Astrocyte (in vitro differentiated cells and primary cell): ENCODE measurements around the gene NEK10. TPM values are rescaled to one million over a fixed set of nuclear protein-coding genes. Genes with fewer than 3 reads are reported as not detected.

Experiments
- DNase-seq: peaks from one replicate; pipeline ENCODE4 v3.0.0-alpha.2; 2010; ENCODE audit warnings: low read depth
- FAIRE-seq: peaks from 2 replicates; lab custom pipeline; 2011; peaks lifted over from hg19 to GRCh38; lab: Jason Lieb, UNC
- H2AFZ ChIP-seq: 2 replicates; pipeline ENCODE4 v1.6.0; 2012; ENCODE audit warnings: low read depth, low read length, inconsistent platforms
- H3K27ac ChIP-seq: 2 replicates; pipeline ENCODE4 v1.5.1; 2011; ENCODE audit warnings: low read depth, low read length, inconsistent platforms
- H3K27me3 ChIP-seq: 2 replicates; pipeline ENCODE4 v1.6.0; 2011; ENCODE audit warnings: low read length, inconsistent platforms; ENCODE audit not compliant: insufficient read depth
- H3K36me3 ChIP-seq: 2 replicates; pipeline ENCODE4 v1.5.1; 2011; ENCODE audit warnings: low read length, inconsistent platforms; ENCODE audit not compliant: insufficient read depth
- H3K4me1 ChIP-seq: 2 replicates; pipeline ENCODE4 v1.5.1; 2011; ENCODE audit warnings: low read length, inconsistent platforms; ENCODE audit not compliant: insufficient read depth
- H3K4me2 ChIP-seq: 2 replicates; pipeline ENCODE4 v1.6.0; 2012; ENCODE audit warnings: low read length, inconsistent platforms
- H3K4me3 ChIP-seq: 2 replicates; pipeline ENCODE4 v1.5.1; 2011; ENCODE audit warnings: low read depth, mild to moderate bottlenecking, low read length, inconsistent platforms; ENCODE audit not compliant: insufficient read depth
- H3K79me2 ChIP-seq: 2 replicates; pipeline ENCODE4 v1.6.0; 2012; ENCODE audit warnings: mild to moderate bottlenecking, low read length, inconsistent platforms; ENCODE audit not compliant: insufficient read depth
- H3K9ac ChIP-seq: 2 replicates; pipeline ENCODE4 v1.6.0; 2012; ENCODE audit warnings: mild to moderate bottlenecking, low read length, inconsistent platforms
- H3K9me3 ChIP-seq: 2 replicates; pipeline ENCODE4 v1.5.1; 2012; ENCODE audit warnings: low read depth, mild to moderate bottlenecking, low read length, inconsistent platforms; ENCODE audit not compliant: insufficient read depth
- H4K20me1 ChIP-seq: 2 replicates; pipeline ENCODE4 v1.6.0; 2012; ENCODE audit warnings: low read length, inconsistent platforms; ENCODE audit not compliant: insufficient read depth
- H3K27ac Mint-ChIP-seq: one replicate; pipeline ENCODE4 v1.8.0; 2021; ENCODE audit warnings: mild to moderate bottlenecking, mixed read lengths; ENCODE audit not compliant: unreplicated experiment
- H3K27me3 Mint-ChIP-seq: one replicate; pipeline ENCODE4 v1.8.0; 2021; ENCODE audit warnings: low read depth, mixed read lengths; ENCODE audit not compliant: unreplicated experiment
- H3K36me3 Mint-ChIP-seq: one replicate; pipeline ENCODE4 v1.8.0; 2021; ENCODE audit warnings: low read depth, mixed read lengths; ENCODE audit not compliant: unreplicated experiment
- H3K4me1 Mint-ChIP-seq: one replicate; pipeline ENCODE4 v1.8.0; 2021; ENCODE audit warnings: low read depth, mixed read lengths; ENCODE audit not compliant: unreplicated experiment
- H3K4me3 Mint-ChIP-seq: one replicate; pipeline ENCODE4 v1.8.0; 2021; ENCODE audit warnings: mild to moderate bottlenecking, moderate library complexity, mixed read lengths; ENCODE audit not compliant: unreplicated experiment
- H3K9me3 Mint-ChIP-seq: one replicate; pipeline ENCODE4 v1.8.0; 2021; ENCODE audit warnings: mild to moderate bottlenecking, mixed read lengths; ENCODE audit not compliant: unreplicated experiment
- CTCF ChIP-seq: IDR thresholded peaks from 2 replicates; pipeline ENCODE4 v1.5.1; 2011; ENCODE audit warnings: low read depth, mild to moderate bottlenecking, inconsistent platforms, low read length, moderate library complexity; ENCODE audit not compliant: insufficient read depth
- EZH2 ChIP-seq: IDR thresholded peaks from 2 replicates; pipeline ENCODE4 v1.6.1; 2012; ENCODE audit warnings: mild to moderate bottlenecking, low read length, inconsistent platforms; ENCODE audit not compliant: insufficient read depth
- total RNA-seq: library from RNA; stranded (reverse); gene quantifications from 2 replicates; pipeline ENCODE4 v1.2.1, GENCODE V29; 2021

Gene NEK10
- total RNA-seq, 1 donor from 2014 or later, result 3.2 TPM

DNA sequence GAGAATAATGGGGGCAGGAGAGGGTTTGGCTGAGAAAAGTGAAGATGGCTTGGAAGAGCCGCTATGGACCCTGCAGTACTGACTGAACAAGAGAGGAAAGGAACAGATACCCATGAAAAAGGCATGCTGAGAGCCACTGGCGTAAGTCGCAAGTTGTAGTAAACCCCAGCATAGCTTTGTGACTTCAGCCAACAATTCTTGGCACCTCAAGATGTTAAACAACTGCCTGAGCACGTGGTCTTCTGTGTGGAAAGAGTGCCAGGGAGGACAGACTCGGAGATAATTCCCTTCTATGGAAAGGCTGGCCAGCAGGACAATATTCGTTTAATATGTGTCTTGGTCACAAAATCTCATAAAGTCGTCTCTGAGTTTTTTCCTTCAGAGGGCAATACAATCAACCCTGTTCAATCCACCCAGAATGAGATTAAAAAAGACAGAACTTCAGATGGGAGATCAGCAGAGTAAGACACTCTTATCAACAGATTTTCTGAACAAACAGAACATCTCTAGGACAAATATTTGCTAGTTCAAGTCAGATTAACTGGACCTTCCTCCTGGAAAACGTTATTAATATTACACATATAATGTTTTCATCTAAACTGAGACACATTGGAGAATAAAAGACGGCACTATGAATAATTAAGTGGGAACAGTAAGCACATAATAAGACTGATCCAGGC lies 49.2 kb downstream of the NEK10 start:
- FAIRE-seq, result no peak
- peaks cover 8% of the 10 kb centered on the region for H3K4me1 Mint-ChIP-seq

GRCh38 chr3:27319304-27319703 lies 49.9 kb downstream of the NEK10 start:
- Histone ChIP-seq H2AFZ (no peak overlapping the region), H3K9me3 (no peaks in the 10 kb centered on the region), H3K9ac (no peak overlapping the region), H3K4me1 (peaks cover 2% of the 10 kb centered on the region), H3K79me2 (no peaks in the 10 kb centered on the region), H4K20me1 (no peaks in the 10 kb centered on the region), H3K4me3 (no peak overlapping the region), H3K4me2 (no peak overlapping the region), H3K27me3 (no peaks in the 10 kb centered on the region), H3K27ac (no peak overlapping the region), H3K36me3 (peaks cover 2% of the 10 kb centered on the region)
- Mint-ChIP-seq H3K27me3 (no peaks in the 10 kb centered on the region), H3K36me3 (peaks cover 2% of the 10 kb centered on the region), H3K27ac (no peak overlapping the region), H3K4me3 (no peak overlapping the region), H3K4me1 (peaks cover 7% of the 10 kb centered on the region), H3K9me3 (no peaks in the 10 kb centered on the region)
- no peak for FAIRE-seq
- no peak for DNase-seq
- TF ChIP-seq EZH2, result no peak
- no peak for TF ChIP-seq CTCF

More for the DNA sequence above, 49.2 kb downstream of the NEK10 start:
- Mint-ChIP-seq H3K9me3 (no peaks in the 10 kb centered on the region), H3K36me3 (peaks cover 2% of the 10 kb centered on the region), H3K27me3 (no peaks in the 10 kb centered on the region), H3K27ac (no peak overlapping the region), H3K4me3 (no peak overlapping the region)
- Histone ChIP-seq H3K36me3 (peaks cover 2% of the 10 kb centered on the region), H3K4me2 (no peak overlapping the region), H2AFZ (no peak overlapping the region), H3K4me3 (no peak overlapping the region), H3K9me3 (no peaks in the 10 kb centered on the region), H3K4me1 (peaks cover 8% of the 10 kb centered on the region), H3K9ac (no peak overlapping the region), H3K27me3 (no peaks in the 10 kb centered on the region), H3K27ac (no peak overlapping the region), H3K79me2 (no peaks in the 10 kb centered on the region), H4K20me1 (no peaks in the 10 kb centered on the region)
- TF ChIP-seq EZH2, result no peak
- no peak for TF ChIP-seq CTCF
- no peak for DNase-seq

DNA sequence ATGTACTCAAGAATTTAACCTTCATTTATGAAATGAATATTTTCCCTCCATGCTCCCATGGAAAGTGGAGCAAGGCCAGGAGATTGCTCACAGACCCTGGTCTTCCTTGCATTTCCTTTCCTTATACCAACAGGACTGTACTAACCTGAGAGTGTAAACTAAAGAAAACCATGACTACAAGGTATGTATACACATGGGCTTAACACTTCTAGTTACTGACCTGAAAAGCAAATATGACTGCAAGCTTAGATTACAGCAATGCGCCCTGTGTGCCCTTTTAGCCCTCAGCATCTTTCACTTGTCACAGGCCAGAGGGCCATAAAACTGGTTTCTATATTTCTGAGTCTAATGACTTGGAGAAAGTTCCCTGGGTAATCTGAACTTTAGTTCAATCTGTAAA lies 52.1 kb downstream of the NEK10 start:
- no peak overlapping the region for H3K4me3 ChIP-seq
- no peak for FAIRE-seq
- TF ChIP-seq CTCF (no peak), EZH2 (no peak)
- Mint-ChIP-seq H3K9me3 (no peaks in the 10 kb centered on the region), H3K4me1 (peaks cover 7% of the 10 kb centered on the region), H3K27me3 (no peaks in the 10 kb centered on the region), H3K36me3 (peaks cover 2% of the 10 kb centered on the region), H3K27ac (no peak overlapping the region), H3K4me3 (no peak overlapping the region)
- H3K4me2 ChIP-seq, result no peak overlapping the region
- H2AFZ ChIP-seq, result no peak overlapping the region
- no peaks in the 10 kb centered on the region for H3K27me3 ChIP-seq
- no peak overlapping the region for H3K27ac ChIP-seq
- peaks cover 2% of the 10 kb centered on the region for H3K36me3 ChIP-seq
- no peaks in the 10 kb centered on the region for H3K79me2 ChIP-seq
- no peaks in the 10 kb centered on the region for H4K20me1 ChIP-seq
- DNase-seq, result no peak
- no peaks in the 10 kb centered on the region for H3K9me3 ChIP-seq
- no peak overlapping the region for H3K9ac ChIP-seq
- H3K4me1 ChIP-seq, result peaks cover 3% of the 10 kb centered on the region
